ENCODE data around the gene CDC42BPG.

CDC42BPG gene

GRCh38 chr11:64787526-64788320 lies 56.7 kb downstream of the CDC42BPG start:
- DNase-seq, result peak in 1 of 2 donors; percentile 14

- no peak for DNase-seq
These were observed 58.1 kb downstream of the CDC42BPG start for GRCh38 chr11:64786308-64786707.

GRCh38 chr11:64784813-64785581 lies 59.5 kb downstream of the CDC42BPG start:
- DNase-seq, result no peak

- DNase-seq, result peak; percentile 99
These were observed 65.8 kb downstream of the CDC42BPG start, which contains the start of gene SF1 for GRCh38 chr11:64778473-64779298. Gene SF1 (minus strand): TSS chr11:64778542. CDS start chr11:64778392, 150 bp downstream.

- DNase-seq, result no peak
These were observed 66.3 kb downstream of the CDC42BPG start for GRCh38 chr11:64778223-64778472.

- peak; percentile 32 to 77 for DNase-seq
These were observed 66.8 kb downstream of the CDC42BPG start for GRCh38 chr11:64777449-64778222.

- no peak for DNase-seq
These were observed 67.6 kb downstream of the CDC42BPG start for GRCh38 chr11:64776875-64777274.

- no peak for DNase-seq
These were observed 68.0 kb downstream of the CDC42BPG start for GRCh38 chr11:64776425-64776824.

- no peak for DNase-seq
These were observed 70.3 kb downstream of the CDC42BPG start for GRCh38 chr11:64774144-64774543.

Measured in hippocampal formation (tissue), 2 donors.